Esophagus mucosa (tissue), 1 donor: ENCODE data around the gene ENPP1. TPM values are rescaled to one million over a fixed set of nuclear protein-coding genes. Genes with fewer than 3 reads are reported as not detected.
"Not testable (repeated sequence)": the region's sequence is repeated elsewhere in the genome, so short reads cannot be mapped to it uniquely, and the experiment has no call there.

ENCODE experiments used
- ATAC-seq: fragments of 200-7000 bp; cut with Tn5 transposase; one replicate; pipeline ENCODE4 v1.9.1; 2020
- total RNA-seq: library from RNA; stranded (reverse); gene quantifications from one replicate; pipeline ENCODE4 v1.2.4, GENCODE V29; 2023
- donor health status: DM: yes; HTN: yes; CAD: no.

ENPP1 gene
- total RNA-seq, 1 donor from 2014 or later: 0.36 TPM

DNA sequence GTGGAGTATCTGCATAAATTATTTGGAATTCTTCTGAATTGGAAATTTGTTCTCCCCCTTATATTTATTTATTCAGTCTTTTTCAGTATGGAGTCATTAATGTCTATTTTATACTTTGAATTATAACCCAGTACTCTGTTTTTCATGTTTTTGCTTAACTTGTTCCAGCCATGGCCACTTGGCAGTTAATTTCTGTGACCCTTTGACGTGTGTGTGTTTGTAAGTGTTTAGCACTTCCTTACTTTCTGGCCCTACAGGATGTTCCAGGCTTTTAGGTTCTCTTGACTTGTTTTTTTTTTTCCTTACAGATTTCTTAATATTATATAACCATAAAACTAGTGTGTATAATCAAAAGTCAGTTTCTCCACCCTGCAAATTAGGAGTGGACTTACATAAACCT, 24.1 kb downstream of the ENPP1 start:
- no peak for ATAC-seq

DNA sequence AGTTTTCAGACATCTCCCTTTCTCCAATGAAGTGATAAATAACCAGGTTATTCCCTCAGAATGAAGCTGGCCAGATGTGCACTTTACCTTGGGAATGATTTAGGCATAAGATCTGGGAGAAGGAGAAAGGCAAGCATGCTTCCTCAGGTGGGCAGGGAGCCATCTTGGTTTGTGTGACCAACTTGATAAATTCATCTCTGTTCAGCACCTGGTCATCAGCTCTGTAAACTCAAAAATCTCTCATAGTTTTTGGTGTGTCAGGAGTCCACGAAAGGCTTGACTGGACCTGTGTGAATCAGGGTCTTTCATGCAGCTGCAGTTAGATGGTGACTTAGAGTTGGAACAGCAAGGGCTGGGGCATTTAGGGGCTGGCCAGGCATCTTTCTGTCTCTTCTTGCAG, 24.5 kb downstream of the ENPP1 start:
- no peak for ATAC-seq

DNA sequence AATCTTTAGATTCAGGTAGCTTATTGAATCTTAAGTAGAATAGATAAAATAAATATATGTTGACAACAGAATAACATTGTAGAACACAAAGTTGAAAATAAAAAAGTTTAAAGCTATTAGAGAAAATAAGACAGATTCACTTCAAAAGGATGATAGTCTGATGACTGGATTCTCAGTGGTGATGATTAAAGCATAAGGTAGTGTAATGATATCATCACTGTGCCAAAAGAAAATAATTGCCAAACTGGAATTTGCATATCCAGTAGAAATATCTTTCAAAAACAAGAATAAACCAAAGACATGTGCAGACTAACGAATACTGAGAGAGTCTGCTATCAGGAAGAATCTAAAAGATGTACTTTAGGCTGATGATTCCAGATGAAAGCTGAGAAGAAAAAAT, 30.2 kb downstream of the ENPP1 start:
- ATAC-seq: no peak

DNA sequence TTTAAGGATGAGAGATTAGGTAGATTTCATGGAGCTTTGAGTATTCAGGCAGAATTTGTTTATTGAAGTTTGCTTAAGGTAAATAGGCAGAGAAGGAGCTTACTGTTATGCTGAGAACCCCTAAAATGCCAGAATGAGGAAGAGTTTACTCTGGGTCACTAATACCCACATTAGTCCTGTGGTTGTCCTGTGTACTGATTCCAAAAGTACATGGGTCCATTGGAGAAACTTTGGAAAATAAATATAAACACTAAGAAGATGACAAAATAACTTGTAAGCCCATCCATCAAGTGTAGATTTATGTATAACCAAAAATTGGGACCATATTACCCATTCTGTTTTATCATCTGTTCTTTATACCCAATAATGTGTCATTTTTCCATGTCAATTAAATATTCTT, 31.6 kb downstream of the ENPP1 start:
- ATAC-seq: no peak

DNA sequence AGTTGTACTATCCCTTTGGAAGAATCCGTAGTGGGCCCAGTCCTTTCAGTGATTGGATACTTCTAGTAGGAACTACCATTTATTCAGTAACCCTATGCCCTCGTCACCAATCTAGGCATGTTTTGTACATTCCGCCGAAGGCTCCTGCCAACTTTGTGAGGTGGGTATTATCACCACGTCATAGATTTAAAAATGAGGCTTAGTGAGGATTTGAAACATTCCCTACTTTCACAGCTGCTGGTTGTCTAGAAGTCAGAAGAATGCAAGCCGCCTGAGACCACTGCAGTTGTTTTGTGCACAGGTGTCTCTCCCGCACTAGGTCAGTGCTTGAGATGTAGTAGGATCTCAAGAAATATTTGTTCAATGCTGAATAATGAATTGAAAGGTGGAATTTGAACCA, 32.6 kb downstream of the ENPP1 start:
- ATAC-seq: no peak

DNA sequence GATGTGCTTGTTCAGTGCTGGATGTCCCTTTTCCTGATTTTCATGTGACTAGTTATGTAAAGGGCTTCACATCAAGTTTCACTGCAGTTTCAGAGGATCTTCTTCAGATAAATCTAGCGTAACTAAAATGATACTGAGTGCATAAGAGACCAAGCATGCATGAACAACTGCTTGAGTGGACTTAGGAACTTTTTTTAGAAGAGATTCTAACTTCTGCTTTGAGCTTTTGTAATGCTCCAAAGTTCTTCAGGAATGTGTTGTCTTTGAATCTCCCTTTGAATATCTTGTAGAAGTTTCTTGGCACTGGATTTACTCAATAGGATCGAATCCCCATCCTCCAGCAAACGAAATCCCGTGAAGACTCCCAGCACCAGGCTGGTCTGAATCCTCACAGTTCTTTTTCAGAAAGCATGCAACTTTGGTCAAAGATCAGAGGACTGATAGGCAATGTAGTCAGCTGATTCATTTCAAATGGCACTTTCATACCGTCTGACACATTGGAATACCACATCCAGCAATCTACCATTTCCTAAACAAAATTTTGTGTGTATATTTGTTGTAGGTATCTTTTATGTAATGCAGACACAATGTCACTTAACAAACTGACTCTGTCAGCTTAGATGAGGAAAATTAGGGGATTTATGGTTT, 33.2 kb downstream of the ENPP1 start:
- ATAC-seq: no peak

DNA sequence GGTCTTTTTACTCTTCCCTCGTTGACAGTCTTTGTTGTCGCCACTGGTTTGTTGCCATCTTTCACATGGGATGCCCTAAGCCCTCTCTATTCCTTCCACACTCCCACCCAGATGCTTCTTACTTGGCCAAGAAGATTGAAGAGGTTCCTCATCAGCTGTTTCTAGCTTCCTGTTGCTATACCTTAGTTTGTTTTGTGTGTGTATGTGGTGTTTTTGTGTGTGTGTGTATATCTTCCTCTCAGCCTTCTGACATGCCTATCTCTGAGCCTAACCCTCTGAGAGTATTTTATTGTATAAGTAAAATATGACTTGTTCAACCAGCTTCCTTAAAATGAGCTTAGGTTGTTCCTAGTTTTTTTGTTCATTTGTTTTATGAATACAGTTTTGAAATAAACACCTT, 35.9 kb downstream of the ENPP1 start:
- no peak for ATAC-seq

DNA sequence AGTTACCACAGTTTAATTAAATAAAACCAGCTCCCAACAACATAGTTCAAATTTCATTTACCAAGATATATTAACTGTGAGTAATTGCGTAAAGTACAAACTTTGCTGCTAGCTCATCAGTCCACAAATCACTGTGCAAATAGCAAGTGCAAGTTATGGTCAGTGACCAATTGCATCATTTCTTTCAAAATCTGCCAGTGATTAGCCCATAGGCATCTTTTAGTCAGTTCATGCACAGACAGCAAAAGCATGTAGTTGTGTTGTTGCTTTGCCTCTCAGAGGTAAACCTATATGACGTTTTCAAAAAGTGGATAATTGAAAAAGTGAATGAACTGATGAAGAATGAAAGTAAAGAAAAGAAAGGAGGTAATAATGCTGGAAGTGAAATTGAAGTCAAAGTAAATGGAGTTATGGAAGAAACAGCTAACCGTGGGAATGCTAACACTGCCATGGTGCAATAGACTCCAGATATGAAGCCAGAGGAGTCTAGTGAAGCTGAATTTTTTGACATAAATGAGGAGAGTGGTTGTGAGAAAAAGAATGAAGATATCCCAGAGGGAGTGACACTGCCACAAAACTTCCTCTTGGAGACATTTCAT, 36.5 kb downstream of the ENPP1 start:
- no peak for ATAC-seq

DNA sequence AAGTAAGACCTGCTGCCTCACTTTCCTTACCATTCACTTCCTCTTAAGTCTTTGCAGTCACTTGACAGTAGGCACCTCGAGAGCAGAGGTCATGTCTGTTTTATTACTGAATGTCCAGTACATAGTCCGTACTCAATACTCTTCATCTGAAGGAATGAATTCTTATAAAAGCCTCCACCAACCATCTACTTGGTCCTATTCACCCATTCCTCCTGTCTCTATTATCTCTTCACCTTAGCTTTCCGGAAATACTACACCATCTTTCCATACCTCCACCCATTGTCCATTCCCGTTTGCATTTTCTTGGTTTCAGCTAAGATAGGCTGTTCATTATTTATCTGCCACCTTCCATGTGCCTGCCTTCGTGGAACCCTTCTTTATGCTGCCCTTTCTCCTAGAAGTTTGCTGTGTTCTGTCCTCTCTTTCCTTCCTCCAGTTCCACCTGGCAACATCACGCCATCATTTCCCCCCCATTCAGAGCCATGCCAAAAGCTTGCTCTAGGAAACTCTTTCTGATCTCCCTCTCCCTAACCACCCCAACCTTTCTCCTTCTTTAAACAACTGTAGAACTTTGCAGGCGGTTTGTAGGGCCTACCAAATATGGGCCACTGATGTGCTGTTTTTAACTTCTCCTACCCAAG, 38.3 kb downstream of the ENPP1 start:
- ATAC-seq: no peak

DNA sequence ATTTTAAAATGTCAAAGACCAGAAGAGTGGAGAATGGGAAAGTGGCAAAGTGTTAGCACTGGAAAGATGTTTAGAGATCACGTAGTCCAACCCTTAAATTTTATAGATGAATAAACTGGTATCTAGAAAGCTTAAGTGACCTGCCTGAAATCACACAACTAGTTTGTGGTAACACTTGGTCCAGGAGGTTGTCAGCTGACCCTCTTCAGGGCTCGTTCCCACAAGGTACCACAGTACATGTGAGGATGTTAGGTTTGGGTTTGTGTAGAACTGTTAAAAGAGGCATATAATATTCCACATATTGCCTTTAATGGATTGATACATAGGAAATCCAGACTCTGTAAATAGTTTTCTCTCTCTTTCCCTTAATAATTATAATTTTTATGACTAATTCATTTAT, 39.1 kb downstream of the ENPP1 start:
- ATAC-seq: no peak

DNA sequence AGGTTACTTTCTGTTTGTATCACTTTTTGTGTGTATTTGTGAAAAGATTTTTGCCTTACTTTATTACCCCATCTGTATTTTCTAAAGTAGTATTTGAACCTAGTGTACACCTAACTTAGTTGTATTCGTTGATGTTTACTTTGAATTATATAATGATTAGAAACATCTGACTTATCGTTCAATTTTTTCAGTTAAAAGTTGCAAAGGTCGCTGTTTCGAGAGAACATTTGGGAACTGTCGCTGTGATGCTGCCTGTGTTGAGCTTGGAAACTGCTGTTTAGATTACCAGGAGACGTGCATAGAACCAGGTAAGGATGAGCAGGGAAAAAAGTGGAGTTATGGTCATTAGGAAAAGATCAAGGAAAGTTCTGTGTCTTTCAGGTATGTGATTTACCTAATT, 42.0 kb downstream of the ENPP1 start:
- no peak for ATAC-seq

DNA sequence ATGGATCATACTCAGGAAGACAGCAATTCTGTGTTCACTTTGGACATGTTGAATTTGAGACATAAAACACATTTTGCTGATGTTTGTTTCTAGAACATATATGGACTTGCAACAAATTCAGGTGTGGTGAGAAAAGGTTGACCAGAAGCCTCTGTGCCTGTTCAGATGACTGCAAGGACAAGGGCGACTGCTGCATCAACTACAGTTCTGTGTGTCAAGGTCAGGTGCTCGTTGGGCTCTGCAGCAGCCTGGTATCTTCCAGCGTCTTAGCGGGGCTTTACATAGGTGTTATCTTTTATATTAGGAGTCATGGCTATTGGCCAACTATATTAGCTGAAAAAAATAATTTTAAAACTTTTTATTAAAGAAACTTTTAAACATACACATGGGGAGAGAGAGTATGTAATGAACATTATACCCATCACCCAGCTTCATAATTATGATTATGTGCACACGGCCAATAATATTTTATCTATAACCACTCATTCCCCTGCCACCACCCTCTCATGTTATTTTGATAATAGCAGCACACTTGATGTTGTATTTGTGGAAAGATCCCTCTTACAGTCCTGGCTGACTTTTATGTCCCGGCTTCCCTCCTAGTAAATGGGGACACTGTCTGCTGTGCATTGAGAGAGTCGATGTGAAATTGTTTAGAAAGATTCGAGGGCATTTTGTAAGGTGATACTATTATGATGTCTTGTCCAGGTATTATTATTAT, 43.4 kb downstream of the ENPP1 start:
- no peak for ATAC-seq

DNA sequence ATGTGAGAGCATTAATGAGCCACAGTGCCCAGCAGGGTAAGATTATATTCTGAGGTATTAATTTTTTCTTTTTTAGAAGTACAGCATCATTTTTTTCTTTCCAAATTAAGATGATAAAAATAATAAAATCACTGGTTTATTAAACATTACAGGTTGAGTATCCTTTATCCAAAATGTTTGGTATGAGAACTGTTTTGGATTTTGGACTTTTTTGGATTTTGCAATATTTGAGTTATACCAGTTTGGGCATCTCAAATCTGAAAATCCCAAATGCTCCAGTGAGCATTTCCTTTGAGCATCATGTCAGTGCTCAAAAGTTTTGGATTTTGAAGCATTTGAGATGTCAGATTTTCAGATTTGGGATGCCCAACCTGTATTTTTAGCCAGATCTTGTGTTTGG, 44.4 kb downstream of the ENPP1 start:
- ATAC-seq: no peak

DNA sequence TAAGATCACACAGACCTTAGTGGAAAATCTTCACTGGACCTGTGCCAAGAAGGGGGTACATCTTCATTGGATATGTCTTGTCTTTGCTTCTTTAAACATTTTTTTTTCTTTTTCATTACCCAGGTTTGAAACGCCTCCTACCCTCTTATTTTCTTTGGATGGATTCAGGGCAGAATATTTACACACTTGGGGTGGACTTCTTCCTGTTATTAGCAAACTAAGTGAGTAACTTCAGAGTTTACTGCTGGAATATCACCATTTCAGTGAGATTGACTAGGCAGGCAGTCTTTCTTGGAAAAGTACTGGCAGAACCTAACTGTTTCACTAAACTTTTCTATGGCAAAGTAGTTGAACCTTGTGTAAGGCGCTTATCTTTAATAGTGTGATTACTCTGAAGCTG, 47.0 kb downstream of the ENPP1 start:
- no peak for ATAC-seq

DNA sequence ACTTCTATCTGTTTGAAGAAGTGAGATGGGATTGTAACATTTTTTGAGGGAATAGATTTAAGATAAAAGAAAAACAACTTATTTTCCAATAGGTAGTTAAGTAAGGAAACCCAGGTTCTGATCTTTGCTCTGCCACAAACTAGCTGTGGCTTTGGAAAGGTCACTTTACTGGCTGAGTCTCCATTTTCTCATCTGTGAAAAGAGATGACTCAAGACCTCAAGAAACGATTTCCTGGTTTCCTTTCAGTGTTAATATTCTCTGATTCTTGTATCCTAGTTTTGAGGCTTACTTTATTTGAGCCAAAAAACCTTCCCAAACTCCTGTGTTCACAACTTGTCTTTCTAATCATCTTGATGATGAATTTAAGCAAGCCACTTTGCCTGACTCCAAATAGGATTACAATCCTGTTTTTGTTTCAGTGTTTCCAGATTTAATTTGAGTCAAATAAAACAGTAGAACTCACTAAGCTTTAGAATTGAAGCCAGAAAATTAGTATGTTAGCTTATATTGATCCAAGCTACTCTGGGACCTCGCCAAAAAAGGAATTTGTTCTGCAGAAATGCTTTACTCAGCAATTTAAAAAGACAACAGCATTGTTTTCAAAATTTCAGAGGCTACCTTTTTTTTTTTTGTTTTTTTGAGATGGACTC, 51.1 kb downstream of the ENPP1 start:
- no peak for ATAC-seq

DNA sequence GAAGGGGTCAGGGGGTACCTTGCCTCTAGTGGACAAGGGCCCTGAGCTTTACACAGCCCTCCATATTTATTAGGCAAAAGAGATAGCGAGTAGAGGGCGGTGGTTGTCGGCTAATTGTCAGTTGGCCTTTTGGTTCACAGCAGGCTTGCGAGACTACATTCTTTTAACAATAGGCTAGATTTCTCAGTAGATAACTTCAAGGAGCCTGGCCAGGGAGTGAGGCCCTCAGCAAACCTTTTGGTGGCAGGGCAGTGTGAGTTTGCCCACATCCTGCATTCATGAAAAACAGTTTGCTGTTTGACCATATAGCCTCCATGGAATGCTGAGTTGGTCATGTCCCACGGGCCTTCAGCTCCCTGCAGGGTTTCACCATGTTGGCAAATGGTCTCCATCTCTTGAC, 51.8 kb downstream of the ENPP1 start:
- ATAC-seq: not testable (repeated sequence)

DNA sequence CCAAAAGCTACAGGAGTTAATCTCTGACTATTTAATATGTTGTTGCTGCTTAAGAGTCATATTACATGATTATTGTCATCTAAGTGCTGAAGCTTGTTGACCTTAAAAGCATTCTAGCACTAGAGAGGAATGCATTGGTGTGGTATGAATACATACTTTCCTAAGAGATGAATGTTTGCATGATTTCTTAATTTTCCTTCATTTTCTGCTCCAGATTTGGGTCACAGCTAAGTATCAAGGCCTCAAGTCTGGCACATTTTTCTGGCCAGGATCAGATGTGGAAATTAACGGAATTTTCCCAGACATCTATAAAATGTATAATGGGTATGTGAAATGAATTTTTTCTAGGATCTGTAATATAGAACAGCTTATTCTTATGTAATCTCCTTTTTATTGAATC, 53.6 kb downstream of the ENPP1 start:
- no peak for ATAC-seq

DNA sequence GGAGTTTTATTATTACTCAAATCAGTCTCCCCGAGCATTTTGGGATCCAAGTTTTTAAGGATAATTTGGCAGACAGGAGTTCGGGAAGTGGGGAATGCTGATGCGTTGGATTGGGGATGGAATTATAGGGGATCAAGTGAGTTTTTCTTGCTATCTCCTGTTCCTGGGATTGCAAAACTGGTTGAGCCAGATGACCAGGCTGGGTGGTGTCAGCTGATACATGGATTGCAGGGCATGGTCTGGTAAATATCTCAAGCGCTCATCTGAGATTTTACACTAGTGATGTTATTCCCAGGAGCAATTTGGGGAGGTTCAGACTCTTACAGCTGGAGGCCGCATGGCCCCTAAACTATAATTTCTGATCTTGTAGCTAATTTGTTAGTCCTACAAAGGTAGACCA, 54.7 kb downstream of the ENPP1 start:
- no peak for ATAC-seq

DNA sequence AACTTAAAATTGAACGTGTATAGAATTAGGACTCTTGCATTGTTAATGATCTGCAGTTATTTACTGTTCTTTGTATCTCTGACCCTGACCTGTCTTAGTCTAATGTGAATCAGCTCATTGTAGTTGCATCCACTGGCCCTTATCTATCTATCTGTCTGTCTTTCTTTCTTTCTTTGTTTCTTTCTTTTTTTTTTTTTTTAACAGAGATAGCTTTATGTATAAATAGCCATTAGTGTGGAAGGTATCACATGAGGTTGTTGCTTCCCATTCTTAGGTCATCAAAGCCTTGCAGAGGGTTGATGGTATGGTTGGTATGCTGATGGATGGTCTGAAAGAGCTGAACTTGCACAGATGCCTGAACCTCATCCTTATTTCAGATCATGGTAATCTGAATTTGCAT, 59.9 kb downstream of the ENPP1 start:
- no peak for ATAC-seq

DNA sequence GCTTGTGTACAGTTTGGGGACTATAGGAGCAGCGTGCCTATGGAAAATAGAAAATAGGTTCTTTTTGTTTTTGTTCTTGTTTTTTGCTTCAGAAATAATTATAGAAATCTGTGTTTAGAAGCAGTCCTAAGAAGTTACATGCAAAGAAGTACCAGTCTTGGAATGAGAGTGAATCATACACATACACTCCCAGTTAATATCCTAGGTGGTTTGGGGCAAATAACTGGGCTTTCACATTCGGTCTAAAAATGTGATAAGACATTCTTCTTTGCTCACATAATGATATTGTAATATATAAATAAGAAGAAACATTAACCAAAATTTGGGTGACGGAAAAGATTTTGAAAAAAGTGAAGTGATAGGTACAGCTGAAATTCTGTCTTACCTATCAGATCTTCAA, 61.0 kb downstream of the ENPP1 start:
- ATAC-seq: no peak

DNA sequence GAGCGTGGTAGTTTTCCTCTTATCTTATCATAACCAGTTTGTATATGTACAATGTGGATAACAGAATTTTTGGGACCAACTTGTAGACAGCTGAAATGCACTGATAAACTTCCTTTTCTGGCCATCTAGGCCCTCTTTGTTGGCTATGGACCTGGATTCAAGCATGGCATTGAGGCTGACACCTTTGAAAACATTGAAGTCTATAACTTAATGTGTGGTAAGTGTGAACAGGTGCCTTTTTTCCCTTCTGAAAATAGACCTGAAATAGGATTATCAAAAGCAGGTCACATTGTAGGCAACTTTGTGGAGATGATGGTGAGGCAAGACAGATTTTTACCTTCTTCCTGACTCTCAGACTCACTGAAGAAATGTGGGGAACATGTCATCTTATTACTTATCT, 67.8 kb downstream of the ENPP1 start:
- no peak for ATAC-seq

DNA sequence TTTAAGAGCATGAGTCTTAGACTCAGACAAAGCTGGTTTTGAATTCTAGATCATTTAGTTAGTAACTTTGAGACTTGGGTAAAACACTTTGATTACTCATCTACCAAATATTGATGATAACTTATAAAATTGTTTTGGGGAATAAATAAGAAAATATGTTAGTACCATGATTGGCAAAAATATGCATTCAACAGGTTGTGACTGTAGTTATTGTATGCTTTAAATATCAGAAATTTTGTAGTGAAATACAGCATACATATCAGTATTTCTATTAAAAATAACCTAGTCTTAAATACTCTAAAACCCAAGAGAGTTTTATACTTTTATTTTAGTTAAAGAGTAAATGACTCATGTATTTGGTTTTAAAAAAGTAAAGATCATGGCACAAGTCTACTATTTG, 68.7 kb downstream of the ENPP1 start:
- ATAC-seq: no peak
